Middle frontal gyrus (tissue), 1 donor: ENCODE measurements around the gene KIAA0825.
"Not testable (repeated sequence)": the region's sequence is repeated elsewhere in the genome, so short reads cannot be mapped to it uniquely, and the experiment has no call there.

ENCODE experiments used
- DNase-seq: peaks from one replicate; pipeline ENCODE4 v3.0.0-alpha.2; 2015; ENCODE audit warnings: low spot score; ENCODE audit errors: extremely low spot score

Gene KIAA0825

GRCh38 chr5:94181895-94182294, 436.5 kb downstream of the KIAA0825 start:
- DNase-seq: no peak

- no peak for DNase-seq
Measured at GRCh38 chr5:94180761-94181160, 437.6 kb downstream of the KIAA0825 start.

- no peak for DNase-seq
Measured at GRCh38 chr5:94175912-94176311, 442.5 kb downstream of the KIAA0825 start.

- no peak for DNase-seq
Measured at GRCh38 chr5:94174748-94175411, 443.5 kb downstream of the KIAA0825 start.

GRCh38 chr5:94173100-94173499, 445.3 kb downstream of the KIAA0825 start:
- DNase-seq: no peak

DNA sequence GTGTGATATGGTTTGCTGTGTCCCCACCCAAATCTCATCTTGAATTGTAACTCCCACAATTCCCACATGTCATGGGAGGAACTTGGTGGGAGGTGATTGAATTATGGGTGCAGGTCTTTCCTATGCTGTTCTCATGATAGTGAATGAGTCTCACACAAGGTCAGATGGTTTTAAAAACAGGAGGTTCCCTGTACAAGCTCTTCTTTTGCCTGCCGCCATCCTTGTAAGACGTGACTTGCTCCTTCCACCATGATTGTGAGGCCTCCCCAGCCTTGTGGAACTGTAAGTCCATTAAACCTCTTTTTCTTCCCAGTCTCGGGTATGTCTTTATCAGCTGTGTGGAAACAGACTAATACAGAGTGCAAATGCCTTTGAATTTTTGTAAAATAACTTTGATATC, 447.3 kb downstream of the KIAA0825 start:
- DNase-seq: not testable (repeated sequence)

DNA sequence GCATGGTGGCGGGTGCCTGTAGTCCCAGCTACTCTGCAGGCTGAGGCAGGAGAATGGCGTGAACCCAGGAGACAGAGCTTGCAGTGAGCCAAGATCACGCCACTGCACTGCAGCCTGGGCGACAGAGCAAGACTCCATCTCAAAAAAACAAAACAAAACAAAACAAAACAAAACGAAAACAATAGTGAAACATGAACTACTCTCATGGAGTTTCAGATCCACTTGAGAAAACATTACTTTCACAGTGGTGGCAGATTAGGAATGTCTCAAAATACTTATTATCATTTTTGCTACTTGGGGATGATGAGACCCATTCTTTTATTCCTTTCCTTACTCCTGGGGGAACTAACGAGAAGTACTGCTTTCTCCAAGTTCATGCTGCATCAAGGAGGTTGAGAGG, 448.2 kb downstream of the KIAA0825 start:
- DNase-seq: not testable (repeated sequence)

DNA sequence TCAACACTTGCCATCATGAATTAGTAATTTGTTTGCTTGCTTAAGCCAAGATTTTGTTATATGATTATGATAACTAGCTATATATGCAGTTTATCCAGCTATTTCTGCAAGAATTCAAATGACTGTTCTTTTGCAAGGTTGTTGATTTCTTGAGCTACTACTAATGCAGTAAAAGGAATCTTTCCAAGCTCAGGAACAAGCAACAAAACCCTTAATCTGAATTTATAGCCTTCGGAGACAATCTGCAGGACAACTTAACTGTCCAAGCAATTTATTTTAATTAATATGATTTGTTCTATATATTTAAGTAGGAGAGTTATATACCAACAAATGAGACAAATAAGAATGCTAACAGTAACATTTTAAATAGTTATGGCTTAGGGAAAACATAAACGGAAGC, 450.3 kb downstream of the KIAA0825 start:
- no peak for DNase-seq

GRCh38 chr5:94161801-94162200, 456.6 kb downstream of the KIAA0825 start:
- DNase-seq: no peak

DNA sequence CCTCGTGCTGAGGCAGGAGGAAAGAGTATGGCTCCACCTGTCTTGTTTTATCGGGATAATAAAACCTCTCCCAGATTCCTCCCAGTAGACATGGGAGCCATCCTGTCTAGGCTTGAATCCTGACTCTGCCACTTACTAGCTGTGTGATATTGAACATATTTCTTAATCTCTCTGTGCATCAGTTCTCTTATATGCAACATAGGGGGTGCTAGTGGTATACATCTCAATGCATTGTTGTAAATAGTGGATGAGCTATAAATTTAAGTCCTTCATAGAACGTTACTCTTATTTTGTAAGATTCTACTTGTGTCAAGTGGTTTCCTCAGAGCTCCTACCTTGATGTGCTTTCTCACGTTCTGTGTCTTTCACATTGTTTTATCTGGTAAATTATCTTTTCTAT, 459.3 kb downstream of the KIAA0825 start:
- no peak for DNase-seq

GRCh38 chr5:94157704-94158539, 460.5 kb downstream of the KIAA0825 start:
- DNase-seq: no peak

DNA sequence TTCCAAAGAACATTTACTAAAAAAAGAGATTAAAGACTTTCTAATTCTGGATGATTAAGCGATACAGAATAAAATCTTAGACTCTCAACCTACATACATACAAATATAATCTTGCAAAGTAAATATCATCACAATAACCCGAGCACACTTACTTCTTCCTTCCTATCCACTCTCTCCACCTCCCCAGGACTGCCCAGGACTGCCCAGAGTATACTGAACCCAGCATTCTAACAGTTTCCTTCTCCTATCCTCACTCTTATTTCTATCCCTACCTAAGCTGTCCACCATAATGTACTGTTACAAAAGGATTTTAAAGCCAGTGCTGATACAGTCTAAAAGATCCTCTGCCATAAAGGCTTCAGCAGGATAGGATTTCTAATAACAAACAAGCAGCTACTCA, 463.7 kb downstream of the KIAA0825 start:
- no peak for DNase-seq

DNA sequence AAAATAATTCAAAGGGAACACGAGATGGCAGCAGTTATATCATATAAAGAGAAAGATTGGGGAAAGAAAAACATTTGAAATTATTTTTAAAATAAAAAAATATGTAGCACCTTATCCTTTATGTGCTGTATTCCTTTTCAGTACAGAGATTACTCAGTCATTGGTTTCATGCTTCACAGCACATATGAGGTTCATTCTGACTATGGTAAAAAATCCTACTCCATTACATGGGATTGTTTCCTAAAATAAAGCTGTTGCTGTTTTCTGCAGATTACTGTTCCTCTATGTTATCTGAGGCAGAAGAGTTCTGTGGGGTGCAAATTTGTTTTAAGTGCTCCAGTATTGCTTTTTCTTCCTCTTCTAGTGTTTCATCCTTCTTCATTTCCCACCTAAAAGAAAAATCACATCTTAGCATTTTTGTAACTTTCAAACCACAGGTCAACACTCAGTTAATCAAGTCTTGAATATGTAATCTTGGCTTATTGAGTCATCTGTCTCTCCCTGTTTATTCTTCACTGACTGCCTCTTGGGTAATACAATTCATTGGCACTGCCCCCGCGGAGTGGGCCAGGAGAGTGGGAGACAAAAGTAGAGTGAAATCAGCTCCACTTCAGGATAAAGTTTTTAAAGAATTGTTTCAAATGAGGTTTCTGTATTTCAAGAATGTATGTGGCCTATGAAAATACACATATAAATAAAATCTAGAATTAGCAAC, 464.5 kb downstream of the KIAA0825 start:
- DNase-seq: no peak

- DNase-seq: not testable (repeated sequence)
Measured at GRCh38 chr5:94143621-94144020, 474.8 kb downstream of the KIAA0825 start.

DNA sequence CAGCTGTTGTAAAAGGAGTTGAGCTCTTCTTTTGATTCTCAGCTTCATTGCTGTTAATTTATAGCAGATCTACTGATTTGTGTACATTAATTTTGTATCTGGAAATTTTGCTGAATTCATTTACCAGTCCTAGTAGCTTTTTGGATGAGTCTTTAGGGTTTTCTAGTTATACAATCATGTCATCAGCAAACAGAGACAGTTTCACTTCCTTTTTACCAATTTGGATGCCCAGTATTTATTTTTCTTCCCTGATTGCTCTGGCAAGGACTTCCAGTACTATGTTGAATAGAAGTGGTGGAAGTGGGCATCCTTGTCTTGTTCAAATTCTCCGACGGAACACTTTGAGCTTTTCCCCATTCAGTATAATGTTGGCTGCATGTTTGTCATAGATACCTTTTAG, 478.1 kb downstream of the KIAA0825 start:
- DNase-seq: no peak

GRCh38 chr5:94130077-94130476, 488.3 kb downstream of the KIAA0825 start:
- DNase-seq: no peak

GRCh38 chr5:94125107-94125506, 493.3 kb downstream of the KIAA0825 start:
- no peak for DNase-seq

DNA sequence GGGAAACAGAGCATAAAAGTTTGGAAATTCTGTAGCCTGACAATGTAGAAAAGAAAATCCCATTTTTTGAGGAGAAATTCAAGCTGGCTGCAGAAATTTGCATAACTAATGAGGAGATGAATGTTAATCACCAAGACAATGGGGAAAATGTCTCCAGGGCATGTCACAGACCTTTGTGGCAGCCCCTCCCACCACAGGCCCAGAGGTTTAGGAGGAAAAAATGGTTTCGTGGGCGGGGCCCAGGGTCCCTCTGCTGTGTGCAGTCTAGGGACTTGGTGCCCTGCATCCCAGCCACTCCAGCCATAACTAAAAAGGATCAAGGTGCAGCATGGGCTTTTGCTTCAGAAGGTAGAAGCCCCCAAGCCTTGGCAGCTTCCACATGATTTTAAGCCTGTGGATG, 502.1 kb downstream of the KIAA0825 start:
- not testable (repeated sequence) for DNase-seq

DNA sequence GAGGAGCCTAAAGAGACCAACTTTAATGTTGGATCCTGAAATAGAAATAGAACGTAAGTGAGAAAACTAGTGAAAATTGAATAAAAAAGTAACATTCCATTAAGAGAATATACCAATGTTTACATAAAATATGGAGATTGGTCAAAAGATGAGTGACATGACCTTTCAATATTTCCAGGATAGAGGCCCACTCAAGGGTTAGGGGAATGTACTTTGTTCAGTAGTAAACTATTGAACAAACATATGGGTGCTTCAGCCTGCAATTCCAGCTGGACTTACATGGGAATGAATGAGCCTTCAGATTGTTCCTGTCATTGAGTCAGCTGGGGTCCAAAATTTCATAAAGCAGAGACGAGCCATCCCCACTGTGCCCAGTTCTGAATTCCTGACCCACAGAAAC, 505.3 kb downstream of the KIAA0825 start:
- DNase-seq: no peak

DNA sequence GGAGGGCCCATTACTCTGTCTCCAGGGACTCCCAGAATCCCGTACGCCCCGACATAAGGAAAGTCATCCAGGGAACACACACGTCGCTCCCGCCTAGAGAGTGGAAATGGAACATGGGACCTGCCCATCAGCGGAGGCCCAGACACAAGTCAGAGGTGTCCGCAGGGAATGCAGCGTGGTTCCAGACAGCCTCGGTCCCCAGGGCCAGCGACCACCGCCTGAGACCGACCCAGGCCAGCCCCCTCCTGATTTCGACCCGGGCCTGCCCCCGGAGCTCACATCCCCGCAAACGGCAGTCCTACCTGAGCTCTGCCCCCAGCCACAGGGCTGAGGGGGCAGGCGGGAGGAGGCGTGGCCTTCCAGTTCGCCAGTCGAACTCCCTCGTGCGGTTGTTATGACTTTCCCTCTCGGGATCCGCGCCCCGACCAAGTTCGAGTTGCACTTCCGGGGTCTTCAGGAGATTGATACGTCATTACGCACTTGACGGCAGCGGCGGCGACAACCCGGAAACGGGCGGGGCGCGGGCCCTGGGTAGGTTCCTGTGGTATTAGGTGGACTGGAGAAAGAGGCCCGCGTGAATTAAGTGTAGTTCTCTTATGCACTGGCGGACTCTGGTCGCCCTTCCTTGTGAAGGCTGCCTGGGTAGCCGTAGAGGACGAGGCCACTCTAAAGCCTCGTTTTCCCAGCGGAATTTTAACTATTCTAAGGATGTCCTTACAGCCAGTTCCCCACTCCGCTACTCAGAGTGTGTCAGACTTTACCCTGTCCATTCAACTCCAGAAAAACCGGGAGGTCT, 507.0 kb downstream of the KIAA0825 start:
- peak; percentile 88 for DNase-seq

- no peak for DNase-seq
Measured at GRCh38 chr5:94103514-94104245, 514.7 kb downstream of the KIAA0825 start.
